OCI-LY1 (cell line): ENCODE measurements around the gene PRPF38A.

Source experiments
- H2AFZ ChIP-seq: fragments of 200-600 bp; sonication (generic), shearing (Covaris generic); 2 replicates; pipeline ENCODE4 v1.6.0; 2014; ENCODE audit warnings: antibody characterized with exemption, mild to moderate bottlenecking, low read length
- H3F3A ChIP-seq: fragments of 200-600 bp; sonication (generic), shearing (Covaris generic); 2 replicates; pipeline ENCODE4 v1.6.0; 2014; ENCODE audit warnings: mild to moderate bottlenecking, antibody characterized with exemption, low read length, moderate library complexity; ENCODE audit not compliant: insufficient read depth
- H3K27ac ChIP-seq: fragments of 200-600 bp; sonication (generic); 2 replicates; pipeline ENCODE4 v1.5.1; 2014; ENCODE audit warnings: low read length, mixed run types, mild to moderate bottlenecking, low read depth; ENCODE audit not compliant: poor library complexity, severe bottlenecking
- H3K27me3 ChIP-seq: fragments of 200-600 bp; sonication (generic); 2 replicates; pipeline ENCODE4 v1.6.0; 2014; ENCODE audit warnings: antibody characterized with exemption, mild to moderate bottlenecking, low read length, moderate library complexity; ENCODE audit not compliant: insufficient read depth
- H3K36me3 ChIP-seq: fragments of 200-600 bp; sonication (generic); 2 replicates; pipeline ENCODE4 v1.6.1; 2014; ENCODE audit warnings: mild to moderate bottlenecking, antibody characterized with exemption, low read length, moderate library complexity, mixed read lengths; ENCODE audit not compliant: insufficient read depth
- H3K4me1 ChIP-seq: fragments of 200-600 bp; sonication (generic); 2 replicates; pipeline ENCODE4 v1.5.1; 2014; ENCODE audit warnings: mild to moderate bottlenecking, low read length, moderate library complexity; ENCODE audit not compliant: insufficient read depth, severe bottlenecking
- H3K4me2 ChIP-seq: fragments of 200-600 bp; sonication (generic), shearing (Covaris generic); 2 replicates; pipeline ENCODE4 v1.6.1; 2014; ENCODE audit warnings: low read length
- H3K4me3 ChIP-seq: fragments of 200-600 bp; sonication (generic); 2 replicates; pipeline ENCODE4 v1.5.1; 2014; ENCODE audit warnings: low read length, low read depth, mild to moderate bottlenecking, mixed read lengths; ENCODE audit not compliant: poor library complexity, severe bottlenecking
- H3K79me2 ChIP-seq: fragments of 200-600 bp; shearing (Covaris generic); 2 replicates; pipeline ENCODE4 v1.6.1; 2016; ENCODE audit warnings: mixed run types, low read length, mixed read lengths; ENCODE audit not compliant: insufficient read depth
- H3K9ac ChIP-seq: fragments of 200-600 bp; sonication (generic), shearing (Covaris generic); 2 replicates; pipeline ENCODE4 v1.6.1; 2014; ENCODE audit warnings: mild to moderate bottlenecking, low read length, mixed read lengths
- H3K9me2 ChIP-seq: fragments of 200-600 bp; sonication (generic), shearing (Covaris generic); 2 replicates; pipeline ENCODE4 v1.6.1; 2014; ENCODE audit warnings: low read depth, mild to moderate bottlenecking, low read length, mixed read lengths
- H3K9me3 ChIP-seq: fragments of 200-600 bp; shearing (Covaris generic); 2 replicates; pipeline ENCODE4 v1.6.1; 2014; ENCODE audit warnings: low read length, mixed read lengths
- H4K20me1 ChIP-seq: fragments of 200-600 bp; sonication (generic), shearing (Covaris generic); 2 replicates; pipeline ENCODE4 v1.6.0; 2016; ENCODE audit warnings: mild to moderate bottlenecking, low read length; ENCODE audit not compliant: insufficient read depth
- CTCF ChIP-seq: fragments of 200-600 bp; sonication (generic), shearing (Covaris generic); IDR thresholded peaks from 2 replicates; pipeline ENCODE4 v1.5.1; 2017; ENCODE audit warnings: mild to moderate bottlenecking, antibody characterized with exemption, low read length, moderate library complexity, mixed read lengths
- EZH2 ChIP-seq: fragments of 200-600 bp; sonication (generic), shearing (Covaris generic); IDR thresholded peaks from 2 replicates; pipeline ENCODE4 v1.8.0; 2017; ENCODE audit warnings: borderline replicate concordance, mixed run types, mild to moderate bottlenecking, antibody characterized with exemption, low read length, moderate library complexity, mixed read lengths

The PRPF38A gene

DNA sequence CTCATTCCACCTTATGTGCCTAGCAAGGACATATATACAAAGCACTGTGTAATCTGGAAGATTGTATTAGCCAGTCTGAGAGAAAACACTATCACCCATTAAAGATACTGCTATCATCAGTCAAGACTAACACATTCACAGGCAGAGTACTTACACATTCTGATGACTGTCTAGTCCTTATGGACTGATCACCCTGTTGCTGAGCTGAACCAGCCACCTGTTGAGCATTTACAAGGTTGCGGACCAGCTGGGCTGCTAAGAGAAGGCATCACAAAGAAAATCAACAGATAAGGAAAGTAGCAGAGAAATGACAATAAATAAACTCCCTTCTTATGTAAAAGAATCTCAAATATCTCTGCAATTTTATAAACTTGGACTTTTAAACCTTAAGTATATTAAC, 30.8 kb downstream of the PRPF38A start:
- H2AFZ ChIP-seq: no peak overlapping the region
- H4K20me1 ChIP-seq: no peaks in the 10 kb centered on the region
- H3K4me1 ChIP-seq: no peaks in the 10 kb centered on the region
- no peaks in the 10 kb centered on the region for H3F3A ChIP-seq
- H3K9me3 ChIP-seq: no peaks in the 10 kb centered on the region
- no peaks in the 10 kb centered on the region for H3K9me2 ChIP-seq
- H3K27me3 ChIP-seq: no peaks in the 10 kb centered on the region
- no peak for TF ChIP-seq CTCF
- TF ChIP-seq EZH2: no peak
- H3K36me3 ChIP-seq: peaks cover 61% of the 10 kb centered on the region
- H3K4me2 ChIP-seq: no peak overlapping the region
- H3K9ac ChIP-seq: no peak overlapping the region
- no peaks in the 10 kb centered on the region for H3K79me2 ChIP-seq
- H3K27ac ChIP-seq: no peak overlapping the region
- H3K4me3 ChIP-seq: no peak overlapping the region

GRCh38 chr1:52435650-52436049, 31.2 kb downstream of the PRPF38A start:
- Histone ChIP-seq H3F3A (no peaks in the 10 kb centered on the region), H3K27me3 (no peaks in the 10 kb centered on the region), H3K9me2 (no peaks in the 10 kb centered on the region), H3K27ac (no peak overlapping the region), H4K20me1 (no peaks in the 10 kb centered on the region), H3K4me3 (no peak overlapping the region), H3K36me3 (peaks cover 60% of the 10 kb centered on the region), H3K9ac (no peak overlapping the region), H3K9me3 (no peaks in the 10 kb centered on the region), H3K79me2 (no peaks in the 10 kb centered on the region), H2AFZ (no peak overlapping the region), H3K4me1 (no peaks in the 10 kb centered on the region), H3K4me2 (no peak overlapping the region)
- no peak for TF ChIP-seq CTCF
- TF ChIP-seq EZH2: no peak

DNA sequence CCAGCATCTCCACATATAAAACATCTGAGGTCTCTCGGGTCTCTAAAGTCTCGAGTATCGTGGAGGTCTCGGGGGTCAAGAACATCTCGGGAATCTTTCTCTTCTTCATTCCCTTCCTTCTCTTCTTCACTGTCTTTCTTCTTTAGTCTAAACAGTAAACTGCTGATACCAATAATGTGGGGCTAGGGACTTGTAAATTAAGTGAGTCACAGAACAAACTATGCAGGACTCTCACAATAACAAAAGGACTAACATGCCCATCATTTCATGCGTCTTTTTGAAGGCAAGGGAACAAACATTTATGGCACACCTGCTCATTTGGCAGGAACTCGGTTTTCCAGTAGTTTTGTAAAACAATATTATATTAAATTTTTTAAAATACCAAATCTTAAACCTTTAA, 32.4 kb downstream of the PRPF38A start:
- Histone ChIP-seq H3F3A (no peaks in the 10 kb centered on the region), H3K9ac (no peak overlapping the region), H3K9me2 (no peaks in the 10 kb centered on the region), H3K27me3 (no peaks in the 10 kb centered on the region), H3K27ac (no peak overlapping the region), H4K20me1 (no peaks in the 10 kb centered on the region), H3K4me1 (no peaks in the 10 kb centered on the region), H3K4me2 (no peak overlapping the region), H3K4me3 (no peak overlapping the region), H3K9me3 (no peaks in the 10 kb centered on the region), H3K36me3 (peaks cover 54% of the 10 kb centered on the region; the same call in 1 of the 2 replicates), H3K79me2 (no peaks in the 10 kb centered on the region), H2AFZ (no peak overlapping the region)
- TF ChIP-seq EZH2 (no peak), CTCF (no peak)
